ENCODE measurements around the gene LPP.

GRCh38 chr3:188345223-188345622, 191.3 kb downstream of the LPP start:
- TF ChIP-seq POLR2AphosphoS5 (IDR thresholded peaks at IDR 0.05; ENCODE audit: low read depth, low read length), result no peak
- TF ChIP-seq POLR2A (IDR thresholded peaks at IDR 0.05; ENCODE audit: low read depth, low read length), result no peak

Measured in GM12891 (cell line).